Uterus (tissue), 2 donors: ENCODE results near the gene CRADD.

ENCODE experiments used
- POLR2A ChIP-seq, 2 donors: fragments of 450-650 bp; IDR thresholded peaks; one replicate each; pipeline ENCODE4 v1.6.1; 2016; ENCODE audit warnings: antibody characterized with exemption in 2 of 2, mild to moderate bottlenecking in 1 of 2, moderate library complexity in 1 of 2
- TF ChIP-seq, protein P1 (sequence below), 4 experiments: fragments of 200-600 bp in 2 of 4; fragments of 450-650 bp in 2 of 4; sonication (generic) in 2 of 4; IDR thresholded peaks; one replicate each; pipeline ENCODE4 v1.5.1; 2016 to 2019; ENCODE audit warnings: antibody characterized with exemption in 4 of 4, mild to moderate bottlenecking in 2 of 4, moderate library complexity in 1 of 4

DNA sequence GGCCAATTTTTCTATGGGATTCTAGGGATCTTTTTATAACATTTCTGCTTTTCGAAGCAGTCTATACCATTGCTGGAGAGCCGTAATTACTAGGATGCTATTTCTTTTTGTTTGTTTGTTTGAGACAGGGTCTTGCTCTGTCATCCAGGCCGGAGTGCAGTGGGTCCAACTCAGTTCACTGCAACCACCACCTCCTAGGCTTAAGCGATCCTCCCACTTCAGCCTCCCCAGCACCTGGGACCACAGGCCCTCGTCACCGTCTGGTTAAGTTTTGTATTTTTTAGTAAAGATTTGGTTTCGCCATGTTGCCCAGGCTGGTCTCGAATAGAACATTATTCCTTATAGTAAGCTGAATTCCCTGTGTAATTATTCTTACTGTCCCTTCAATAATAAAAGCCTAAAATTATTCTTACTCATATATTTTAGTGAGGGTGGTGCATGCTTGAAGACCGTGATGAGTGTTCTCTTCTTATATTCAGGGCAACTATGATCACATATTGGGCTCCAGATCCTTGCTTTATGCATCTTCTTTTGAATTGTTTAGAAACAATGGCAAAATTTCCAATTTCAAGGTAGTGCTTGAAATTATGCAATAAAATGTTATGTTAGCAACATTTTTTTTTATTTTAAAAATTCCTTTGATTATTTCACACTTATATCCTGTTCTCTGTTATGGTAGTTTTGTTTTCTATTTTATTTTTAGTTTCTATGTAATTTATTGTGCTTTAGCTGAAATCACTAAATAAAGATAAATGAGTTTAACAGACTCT, 66.2 kb downstream of the CRADD start:
- no peak for TF ChIP-seq POLR2A (IDR thresholded peaks at IDR 0.05)
- TF ChIP-seq, protein P1, sequence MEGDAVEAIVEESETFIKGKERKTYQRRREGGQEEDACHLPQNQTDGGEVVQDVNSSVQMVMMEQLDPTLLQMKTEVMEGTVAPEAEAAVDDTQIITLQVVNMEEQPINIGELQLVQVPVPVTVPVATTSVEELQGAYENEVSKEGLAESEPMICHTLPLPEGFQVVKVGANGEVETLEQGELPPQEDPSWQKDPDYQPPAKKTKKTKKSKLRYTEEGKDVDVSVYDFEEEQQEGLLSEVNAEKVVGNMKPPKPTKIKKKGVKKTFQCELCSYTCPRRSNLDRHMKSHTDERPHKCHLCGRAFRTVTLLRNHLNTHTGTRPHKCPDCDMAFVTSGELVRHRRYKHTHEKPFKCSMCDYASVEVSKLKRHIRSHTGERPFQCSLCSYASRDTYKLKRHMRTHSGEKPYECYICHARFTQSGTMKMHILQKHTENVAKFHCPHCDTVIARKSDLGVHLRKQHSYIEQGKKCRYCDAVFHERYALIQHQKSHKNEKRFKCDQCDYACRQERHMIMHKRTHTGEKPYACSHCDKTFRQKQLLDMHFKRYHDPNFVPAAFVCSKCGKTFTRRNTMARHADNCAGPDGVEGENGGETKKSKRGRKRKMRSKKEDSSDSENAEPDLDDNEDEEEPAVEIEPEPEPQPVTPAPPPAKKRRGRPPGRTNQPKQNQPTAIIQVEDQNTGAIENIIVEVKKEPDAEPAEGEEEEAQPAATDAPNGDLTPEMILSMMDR (IDR thresholded peaks at IDR 0.05) = no peak
